ENCODE results near the gene RICTOR.

The RICTOR gene

DNA sequence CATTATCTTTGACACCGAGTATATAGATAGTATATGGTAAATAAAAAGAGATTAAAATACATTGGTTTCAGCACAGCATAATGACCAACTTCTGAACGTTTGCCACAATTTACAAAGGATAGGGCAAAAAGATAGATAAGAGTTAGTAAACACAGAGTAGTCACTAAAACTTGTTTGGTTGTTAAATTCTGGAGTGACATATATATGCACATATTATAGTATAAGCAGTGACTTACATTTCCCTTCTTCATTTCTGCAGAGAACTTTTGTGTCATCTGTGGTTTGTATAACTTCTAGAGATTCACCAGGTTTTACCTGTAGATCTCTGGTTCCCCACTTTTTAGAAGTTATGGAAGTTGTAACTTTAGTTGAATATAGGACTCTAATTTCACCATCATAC is 44.4 kb upstream of the RICTOR start:
- Histone ChIP-seq H3K27ac (no peak overlapping the region), H3K27me3 (no peaks in the 10 kb centered on the region), H3K4me3 (ENCODE audit: low read depth in 1 of 2, low read length in 1 of 2) (no peak overlapping the region), H3K4me1 (ENCODE audit: control insufficient read depth in 1 of 2, insufficient read depth in 1 of 2, low read depth in 1 of 2, low read length in 1 of 2) (no peaks in the 10 kb centered on the region), H3K9me3 (no peaks in the 10 kb centered on the region), H3K36me3 (peaks cover 100% of the 10 kb centered on the region)
- TF ChIP-seq CTCF (IDR thresholded peaks at IDR 0.05): no peak

DNA sequence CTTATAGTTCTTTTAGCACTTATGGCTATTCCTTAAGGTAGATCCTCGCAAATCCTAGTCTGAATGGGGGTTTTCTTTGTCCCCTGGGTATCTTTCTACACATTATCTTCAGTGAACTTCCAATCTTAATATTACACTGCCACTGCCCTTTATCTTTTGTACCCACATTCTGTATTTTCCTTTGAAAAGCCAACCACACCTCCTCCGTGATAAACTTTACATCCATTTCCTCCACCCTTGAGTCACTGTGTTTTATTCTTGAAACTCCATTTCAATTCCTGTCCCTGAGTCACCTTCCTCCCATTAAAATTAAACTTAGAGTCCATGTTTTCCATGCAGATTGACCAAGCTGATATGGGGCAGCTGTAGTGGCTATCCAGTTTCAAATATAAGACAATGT is 43.2 kb upstream of the RICTOR start:
- H3K27me3 ChIP-seq: no peaks in the 10 kb centered on the region
- peaks cover 100% of the 10 kb centered on the region for H3K36me3 ChIP-seq
- no peaks in the 10 kb centered on the region for H3K9me3 ChIP-seq
- H3K27ac ChIP-seq: no peak overlapping the region
- no peaks in the 10 kb centered on the region for H3K4me1 ChIP-seq (ENCODE audit: control insufficient read depth in 1 of 2, insufficient read depth in 1 of 2, low read depth in 1 of 2, low read length in 1 of 2)
- TF ChIP-seq CTCF (IDR thresholded peaks at IDR 0.05): no peak
- H3K4me3 ChIP-seq (ENCODE audit: low read depth in 1 of 2, low read length in 1 of 2): no peak overlapping the region

DNA sequence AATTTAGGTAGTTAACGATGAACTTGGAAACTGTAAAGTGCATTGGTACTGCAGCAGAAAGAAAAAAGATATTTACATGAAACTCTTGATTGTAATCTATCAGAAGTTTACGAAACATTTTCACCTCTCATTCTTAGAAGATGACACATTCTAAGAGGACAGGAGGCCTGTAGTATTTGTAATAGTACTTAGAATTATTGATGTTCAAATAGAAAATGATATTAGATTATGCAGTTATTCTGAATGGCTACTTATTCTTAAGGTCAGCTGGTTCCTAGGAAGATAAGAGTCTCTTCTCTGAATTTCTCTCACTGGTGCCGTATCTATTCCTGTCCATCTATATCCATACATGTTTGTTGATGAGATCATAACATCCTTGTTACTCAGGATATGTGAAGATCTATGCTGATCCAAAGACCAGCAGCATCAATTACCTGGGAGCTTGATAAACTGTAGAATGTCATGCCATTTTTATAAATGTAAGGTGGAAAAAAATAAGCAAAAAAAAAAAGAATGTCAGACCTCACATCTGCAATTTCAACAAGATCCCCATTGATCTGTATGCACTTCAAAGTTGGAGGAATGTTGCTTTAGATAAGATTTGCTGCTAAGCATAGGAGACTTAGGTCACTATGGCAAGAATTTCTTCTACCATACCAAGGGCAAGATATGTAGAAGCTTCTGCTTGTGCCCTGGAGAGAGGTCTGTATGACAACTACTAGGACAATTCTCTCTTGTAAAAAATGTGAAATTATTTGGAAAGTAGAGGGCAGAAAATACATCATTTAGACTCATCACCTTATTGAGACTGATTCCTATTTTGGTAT is 42.4 kb upstream of the RICTOR start:
- Histone ChIP-seq H3K36me3 (peaks cover 100% of the 10 kb centered on the region), H3K4me3 (ENCODE audit: low read depth in 1 of 2, low read length in 1 of 2) (no peak overlapping the region), H3K27ac (no peak overlapping the region), H3K27me3 (no peaks in the 10 kb centered on the region), H3K9me3 (no peaks in the 10 kb centered on the region), H3K4me1 (ENCODE audit: control insufficient read depth in 1 of 2, insufficient read depth in 1 of 2, low read depth in 1 of 2, low read length in 1 of 2) (no peaks in the 10 kb centered on the region)
- TF ChIP-seq CTCF (IDR thresholded peaks at IDR 0.05): no peak

DNA sequence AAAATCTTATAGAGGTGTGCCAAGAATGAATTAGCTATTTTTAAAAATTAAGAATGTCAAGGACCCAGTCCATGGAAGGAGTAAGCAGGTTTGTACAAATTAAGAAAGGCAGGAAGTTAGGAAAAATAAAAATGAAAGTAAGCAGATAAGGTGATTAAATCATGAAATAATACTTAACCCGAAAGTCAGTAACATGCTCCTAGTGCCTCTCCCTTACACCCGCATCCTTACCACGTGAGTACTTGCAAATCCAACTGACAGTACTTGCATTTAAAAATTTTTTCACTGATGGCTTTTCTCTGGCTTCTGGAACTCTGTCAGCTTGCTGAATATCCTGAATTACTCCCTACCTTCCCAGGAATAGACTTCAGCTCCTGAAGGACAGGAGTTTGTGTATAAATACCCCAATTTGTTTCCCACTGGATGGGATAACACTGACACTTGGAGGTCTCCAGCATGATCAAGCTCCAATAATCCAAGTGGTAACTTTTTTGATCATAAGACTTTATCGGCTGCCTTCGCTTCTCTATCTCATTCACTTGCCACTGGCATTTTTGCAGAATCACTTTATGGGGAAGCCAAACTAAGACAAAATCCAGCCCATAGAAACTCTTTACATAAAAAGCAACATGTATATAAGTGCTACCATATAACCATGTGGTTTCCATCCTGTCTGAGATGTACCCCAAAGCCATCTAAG is 41.6 kb upstream of the RICTOR start:
- no peaks in the 10 kb centered on the region for H3K9me3 ChIP-seq
- peaks cover 100% of the 10 kb centered on the region for H3K36me3 ChIP-seq
- no peaks in the 10 kb centered on the region for H3K4me1 ChIP-seq (ENCODE audit: control insufficient read depth in 1 of 2, insufficient read depth in 1 of 2, low read depth in 1 of 2, low read length in 1 of 2)
- no peak for TF ChIP-seq CTCF (IDR thresholded peaks at IDR 0.05)
- H3K27ac ChIP-seq: peak overlapping the region; percentile 16
- H3K27me3 ChIP-seq: no peaks in the 10 kb centered on the region
- no peak overlapping the region for H3K4me3 ChIP-seq (ENCODE audit: low read depth in 1 of 2, low read length in 1 of 2)

GRCh38 chr5:39114155-39114554 is 40.0 kb upstream of the RICTOR start:
- Histone ChIP-seq H3K27ac (no peak overlapping the region), H3K4me3 (ENCODE audit: low read depth in 1 of 2, low read length in 1 of 2) (no peak overlapping the region), H3K36me3 (peaks cover 100% of the 10 kb centered on the region), H3K4me1 (ENCODE audit: control insufficient read depth in 1 of 2, insufficient read depth in 1 of 2, low read depth in 1 of 2, low read length in 1 of 2) (no peaks in the 10 kb centered on the region), H3K9me3 (no peaks in the 10 kb centered on the region), H3K27me3 (no peaks in the 10 kb centered on the region)
- no peak for TF ChIP-seq CTCF (IDR thresholded peaks at IDR 0.05)
